HepG2 (cell line): ENCODE measurements around the gene GALP. TPM values are rescaled to one million over a fixed set of nuclear protein-coding genes. Genes with fewer than 3 reads are reported as not detected.

Experiments used
- DR1 ChIP-seq: sonication (generic); formaldehyde crosslinking; IDR thresholded peaks from 2 replicates; pipeline ENCODE4 v1.8.0; 2021; ENCODE audit warnings: mild to moderate bottlenecking, missing genetic modification reagents, inconsistent platforms
- EHMT2 ChIP-seq: fragments of 200-600 bp; sonication (generic); IDR thresholded peaks from 2 replicates; pipeline ENCODE4 v1.7.0; 2017; ENCODE audit warnings: antibody characterized with exemption, low read depth, low read length, borderline replicate concordance
- KLF12 ChIP-seq: sonication (generic); formaldehyde crosslinking; IDR thresholded peaks from 2 replicates; pipeline ENCODE4 v1.4.0; 2020; ENCODE audit warnings: missing genetic modification reagents, borderline replicate concordance
- MED1 ChIP-seq: sonication (generic); formaldehyde crosslinking; IDR thresholded peaks from 2 replicates; pipeline ENCODE4 v1.4.0; 2020; ENCODE audit warnings: missing genetic modification reagents
- POGZ ChIP-seq: sonication (generic); formaldehyde crosslinking; IDR thresholded peaks from 2 replicates; pipeline ENCODE4 v1.4.0; 2020; ENCODE audit warnings: mild to moderate bottlenecking, missing genetic modification reagents
- SIX4 ChIP-seq: sonication (generic); formaldehyde crosslinking; IDR thresholded peaks from 2 replicates; pipeline ENCODE4 v1.4.0; 2020; ENCODE audit warnings: missing genetic modification reagents
- STAT5B ChIP-seq: sonication (generic); formaldehyde crosslinking; IDR thresholded peaks from 2 replicates; pipeline ENCODE4 v1.4.0; 2020; ENCODE audit warnings: missing genetic modification reagents
- U2AF1 ChIP-seq: fragments of 200-400 bp; formaldehyde crosslinking; optimal IDR thresholded peaks from 2 replicates; pipeline ENCODE3; 2017; ENCODE audit warnings: mild to moderate bottlenecking, low read depth, low read length
- ZNF24 ChIP-seq: fragments of 450-650 bp; IDR thresholded peaks from 2 replicates; pipeline ENCODE4 v1.6.1; 2017; ENCODE audit warnings: antibody characterized with exemption, mild to moderate bottlenecking
- ZNF431 ChIP-seq: sonication (generic); formaldehyde crosslinking; IDR thresholded peaks from 2 replicates; pipeline ENCODE4 v1.9.0; 2022; ENCODE audit warnings: missing genetic modification reagents, low read depth, mild to moderate bottlenecking, borderline replicate concordance
- ZNF432 ChIP-seq: sonication (generic); formaldehyde crosslinking; IDR thresholded peaks from 2 replicates; pipeline ENCODE4 v1.5.0; 2020; ENCODE audit warnings: missing genetic modification reagents, mild to moderate bottlenecking, borderline replicate concordance
- ZNF703 ChIP-seq: sonication (generic); formaldehyde crosslinking; IDR thresholded peaks from 2 replicates; pipeline ENCODE4 v1.5.1; 2020; ENCODE audit warnings: missing genetic modification reagents, mild to moderate bottlenecking, moderate library complexity, borderline replicate concordance
- polyA plus RNA-seq, 8 experiments: library from polyadenylated mRNA; depleted of rRNA in 3 of 8; stranded (reverse) in 7 of 8; unstranded in 1 of 8; fragments of >200 nt; fragmentation: Illumina TruSeq in 4 of 8; extraction: Trizol in 4 of 8; gene quantifications; 2 replicates each; pipeline versions ENCODE4 v1.2.1 to v1.2.3, GENCODE V29; 2011 to 2016; ENCODE audit warnings: low read depth in 4 of 8, missing spikeins in 1 of 8, mixed read lengths in 1 of 8; ENCODE audit not compliant: insufficient read depth in 1 of 8
- total RNA-seq, 5 experiments: library from RNA; depleted of rRNA; stranded (reverse); fragments of >200 nt; fragmentation: Illumina TruSeq; extraction: Trizol; gene quantifications; 2 replicates each; pipeline ENCODE4 v1.2.3, GENCODE V29; 2016; ENCODE audit warnings: low read depth in 1 of 5
- TF ChIP-seq, protein P1 (sequence below): sonication (generic); formaldehyde crosslinking; IDR thresholded peaks from 2 replicates; pipeline ENCODE4 v1.8.0; 2023; ENCODE audit warnings: mild to moderate bottlenecking, missing genetic modification reagents
- TF ChIP-seq, protein P2 (sequence below): IDR thresholded peaks from 2 replicates; pipeline ENCODE4 v1.6.1; 2016; ENCODE audit warnings: mild to moderate bottlenecking
- TF ChIP-seq, protein P3 (sequence below): sonication (generic); formaldehyde crosslinking; IDR thresholded peaks from 2 replicates; pipeline ENCODE4 v1.4.0; 2020; ENCODE audit warnings: mild to moderate bottlenecking, low read depth, missing genetic modification reagents

Gene GALP
- total and polyA plus RNA-seq, 2 of the 13 experiments (the other 11 are each of a cell fraction or from before 2014, with no cell fraction given) = not detected

DNA sequence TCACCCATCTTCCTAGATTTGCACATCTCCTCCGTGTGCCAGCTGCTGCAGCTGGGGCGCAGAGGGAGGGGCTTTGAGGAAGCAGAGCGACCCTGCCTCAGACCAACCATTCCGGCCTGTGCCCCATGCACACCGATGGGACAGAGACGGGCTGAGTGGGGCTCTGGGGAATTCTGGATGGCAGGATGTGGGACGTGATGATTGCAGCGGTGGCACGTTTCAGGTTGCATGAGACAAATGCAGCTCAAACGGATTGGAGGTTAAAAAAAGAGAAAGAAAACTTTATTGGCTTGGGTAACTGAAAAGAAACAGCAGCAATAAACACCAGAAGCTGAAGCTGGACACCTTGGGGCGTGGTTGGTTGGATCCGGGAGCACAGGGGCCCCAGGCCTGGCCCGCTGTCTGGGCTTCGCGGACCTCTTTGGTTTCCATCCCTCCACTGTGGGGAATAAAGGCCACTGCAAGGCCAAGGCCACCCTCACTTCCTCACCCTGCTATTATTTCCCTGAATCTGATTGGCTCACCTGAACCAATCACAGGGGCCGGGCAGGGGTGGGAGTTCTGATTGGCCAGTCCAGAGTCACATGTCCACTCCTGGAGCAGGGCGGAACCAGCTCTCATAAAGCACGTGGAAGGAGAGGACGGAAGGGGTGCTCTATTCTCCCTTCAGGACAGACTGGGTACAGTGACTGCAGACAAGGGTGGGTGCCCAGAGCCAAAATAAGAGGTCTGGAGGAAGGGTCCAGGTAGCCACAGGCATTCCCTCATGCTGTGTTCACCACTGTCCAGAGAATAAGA lies 48.6 kb upstream of the GALP start (continued):
- TF ChIP-seq, protein P1, sequence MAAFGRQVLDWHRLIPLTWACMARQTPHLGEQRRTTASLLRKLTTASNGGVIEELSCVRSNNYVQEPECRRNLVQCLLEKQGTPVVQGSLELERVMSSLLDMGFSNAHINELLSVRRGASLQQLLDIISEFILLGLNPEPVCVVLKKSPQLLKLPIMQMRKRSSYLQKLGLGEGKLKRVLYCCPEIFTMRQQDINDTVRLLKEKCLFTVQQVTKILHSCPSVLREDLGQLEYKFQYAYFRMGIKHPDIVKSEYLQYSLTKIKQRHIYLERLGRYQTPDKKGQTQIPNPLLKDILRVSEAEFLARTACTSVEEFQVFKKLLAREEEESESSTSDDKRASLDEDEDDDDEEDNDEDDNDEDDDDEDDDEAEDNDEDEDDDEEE (CRISPR knock-in tag) = no peak
- no peak for TF ChIP-seq EHMT2
- no peak for TF ChIP-seq MED1
- TF ChIP-seq KLF12 (CRISPR knock-in tag) = no peak
- TF ChIP-seq DR1 (CRISPR knock-in tag) = no peak
- no peak for TF ChIP-seq STAT5B (CRISPR knock-in tag)
- TF ChIP-seq U2AF1 = no peak
- no peak for TF ChIP-seq ZNF432 (CRISPR knock-in tag)
- TF ChIP-seq, protein P2, sequence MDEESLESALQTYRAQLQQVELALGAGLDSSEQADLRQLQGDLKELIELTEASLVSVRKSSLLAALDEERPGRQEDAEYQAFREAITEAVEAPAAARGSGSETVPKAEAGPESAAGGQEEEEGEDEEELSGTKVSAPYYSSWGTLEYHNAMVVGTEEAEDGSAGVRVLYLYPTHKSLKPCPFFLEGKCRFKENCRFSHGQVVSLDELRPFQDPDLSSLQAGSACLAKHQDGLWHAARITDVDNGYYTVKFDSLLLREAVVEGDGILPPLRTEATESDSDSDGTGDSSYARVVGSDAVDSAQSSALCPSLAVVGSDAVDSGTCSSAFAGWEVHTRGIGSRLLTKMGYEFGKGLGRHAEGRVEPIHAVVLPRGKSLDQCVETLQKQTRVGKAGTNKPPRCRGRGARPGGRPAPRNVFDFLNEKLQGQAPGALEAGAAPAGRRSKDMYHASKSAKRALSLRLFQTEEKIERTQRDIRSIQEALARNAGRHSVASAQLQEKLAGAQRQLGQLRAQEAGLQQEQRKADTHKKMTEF (CRISPR knock-in tag) = no peak
- TF ChIP-seq ZNF24 = no peak
- TF ChIP-seq POGZ (CRISPR knock-in tag) = 0 out of 2 replicates have a peak, but pooled peaks have one; percentile 18
- no peak for TF ChIP-seq ZNF703
- no peak for TF ChIP-seq SIX4
- TF ChIP-seq, protein P3, sequence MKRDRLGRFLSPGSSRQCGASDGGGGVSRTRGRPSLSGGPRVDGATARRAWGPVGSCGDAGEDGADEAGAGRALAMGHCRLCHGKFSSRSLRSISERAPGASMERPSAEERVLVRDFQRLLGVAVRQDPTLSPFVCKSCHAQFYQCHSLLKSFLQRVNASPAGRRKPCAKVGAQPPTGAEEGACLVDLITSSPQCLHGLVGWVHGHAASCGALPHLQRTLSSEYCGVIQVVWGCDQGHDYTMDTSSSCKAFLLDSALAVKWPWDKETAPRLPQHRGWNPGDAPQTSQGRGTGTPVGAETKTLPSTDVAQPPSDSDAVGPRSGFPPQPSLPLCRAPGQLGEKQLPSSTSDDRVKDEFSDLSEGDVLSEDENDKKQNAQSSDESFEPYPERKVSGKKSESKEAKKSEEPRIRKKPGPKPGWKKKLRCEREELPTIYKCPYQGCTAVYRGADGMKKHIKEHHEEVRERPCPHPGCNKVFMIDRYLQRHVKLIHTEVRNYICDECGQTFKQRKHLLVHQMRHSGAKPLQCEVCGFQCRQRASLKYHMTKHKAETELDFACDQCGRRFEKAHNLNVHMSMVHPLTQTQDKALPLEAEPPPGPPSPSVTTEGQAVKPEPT (CRISPR knock-in tag) = no peak
- TF ChIP-seq ZNF431 (CRISPR knock-in tag) = no peak
